AG04449 (cell line): ENCODE measurements around the gene CFAP99.

ENCODE experiments used
- CTCF ChIA-PET: fragments of 350-600 bp; formaldehyde crosslinking; extraction: SDS; loops from one replicate; lab custom pipeline; 2021; ENCODE audit warnings: antibody characterized with exemption; lab: Yijun Ruan, JAX
- POLR2A ChIA-PET: fragments of 400-600, 350-600 bp; formaldehyde crosslinking; extraction: SDS; loops from one replicate; lab custom pipeline; 2020; ENCODE audit warnings: antibody characterized with exemption, inconsistent platforms; lab: Yijun Ruan, JAX
- DNase-seq: peaks from one replicate; pipeline ENCODE4 v3.0.0-alpha.2; 2010; ENCODE audit warnings: low read depth, low spot score
- H3K4me3 ChIP-seq: 2 replicates; pipeline ENCODE4 v1.5.1; 2011; ENCODE audit warnings: low read depth, mild to moderate bottlenecking, control low read depth, low read length
- CTCF ChIP-seq: IDR thresholded peaks from one replicate; pipeline ENCODE4 v1.5.1; 2011; ENCODE audit warnings: mild to moderate bottlenecking, moderate library complexity, low read length, control low read depth, inconsistent platforms; ENCODE audit not compliant: insufficient read depth; ENCODE audit errors: missing control alignments

Gene CFAP99

GRCh38 chr4:2417226-2417764 lies 1.5 kb upstream of the CFAP99 start:
- peak overlapping the region; percentile 63 for H3K4me3 ChIP-seq
- ChIA-PET POLR2A (no interaction called here), CTCF (no interaction called here)
- no peak for DNase-seq
- no peak for TF ChIP-seq CTCF

- CTCF ChIA-PET, result interaction anchor here (1.2 kb wide), 1 partner anchor 18 kb away, joined by 3 read pairs; no protein-coding TSS in a partner anchor
- DNase-seq, result no peak
- POLR2A ChIA-PET, result no interaction called here
- peak within 1 kb of the TSS; percentile 63 for H3K4me3 ChIP-seq
- TF ChIP-seq CTCF, result no peak
Measured at GRCh38 chr4:2417765-2418649, 748 bp upstream of the CFAP99 start, which contains the start of gene ZFYVE28. Gene ZFYVE28 (minus strand): TSS chr4:2418645. CDS start chr4:2418323, 322 bp downstream.

DNA sequence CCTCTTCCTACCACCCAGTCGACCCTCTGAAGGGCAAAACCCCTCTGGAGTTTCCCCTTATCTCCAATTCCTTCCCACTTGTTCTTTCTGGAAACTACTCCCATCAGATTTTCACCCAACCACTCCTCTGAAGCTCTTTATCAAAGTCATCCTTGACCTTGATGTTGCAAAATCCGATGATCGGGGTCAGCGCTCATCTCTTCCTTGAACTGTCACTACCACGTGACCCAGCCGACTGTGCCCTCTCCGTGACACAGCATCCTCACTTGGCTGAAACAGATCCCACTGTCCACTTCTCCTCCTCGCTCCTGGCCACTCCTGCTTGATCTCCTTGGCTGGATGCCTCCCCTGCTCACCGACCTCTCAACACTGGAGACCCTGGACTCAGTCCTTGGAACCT lies 1.1 kb downstream of the CFAP99 start:
- CTCF ChIA-PET, result interaction anchor here (1.2 kb wide), 1 partner anchor 17 kb away, joined by 3 read pairs; no protein-coding TSS in a partner anchor
- DNase-seq, result no peak

GRCh38 chr4:2421928-2422327 lies 3.2 kb downstream of the CFAP99 start:
- no peak for TF ChIP-seq CTCF
- H3K4me3 ChIP-seq, result no peak overlapping the region
- CTCF ChIA-PET, result interaction anchor here (0.6 to 1.6 kb wide), 4 partner anchors 10 to 502 kb away, joined by 3 to 4 read pairs (median 3); no protein-coding TSS in a partner anchor
- DNase-seq, result no peak
- POLR2A ChIA-PET, result interaction anchor here (0.7 kb wide), 1 partner anchor 198 kb away, joined by 4 read pairs; no protein-coding TSS in a partner anchor

More for the DNA sequence above, 1.1 kb downstream of the CFAP99 start:
- H3K4me3 ChIP-seq, result no peak overlapping the region
- no peak for TF ChIP-seq CTCF
- POLR2A ChIA-PET, result no interaction called here

GRCh38 chr4:2423066-2423465 lies 4.3 kb downstream of the CFAP99 start:
- TF ChIP-seq CTCF, result no peak
- CTCF ChIA-PET, result no interaction called here
- no peak for DNase-seq

DNA sequence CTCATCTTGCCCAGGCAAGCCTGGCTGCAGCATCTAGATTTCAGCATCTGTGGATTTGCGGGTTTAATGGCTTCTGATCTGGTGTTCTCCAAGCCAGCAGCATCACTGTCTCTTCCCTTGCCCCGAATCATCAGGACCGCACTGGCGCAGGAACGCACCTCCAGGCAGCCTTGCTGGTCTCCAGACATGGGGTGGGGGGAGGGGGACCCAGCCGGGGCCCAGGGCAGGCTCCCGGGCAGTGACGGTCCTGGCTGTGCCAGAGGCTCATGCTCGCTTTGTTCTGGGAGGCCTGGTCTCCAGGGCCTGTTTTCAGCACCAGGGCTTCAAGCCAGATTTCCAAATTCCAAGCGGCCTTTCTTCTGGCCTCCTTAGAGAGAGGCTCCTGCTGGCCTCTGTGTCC lies 4.9 kb downstream of the CFAP99 start:
- TF ChIP-seq CTCF, result no peak
- ChIA-PET CTCF (no interaction called here), POLR2A (no interaction called here)
- no peak overlapping the region for H3K4me3 ChIP-seq
- no peak for DNase-seq

More at GRCh38 chr4:2423066-2423465, 4.3 kb downstream of the CFAP99 start:
- no peak overlapping the region for H3K4me3 ChIP-seq
- POLR2A ChIA-PET, result interaction anchor here (0.5 kb wide), 1 partner anchor 190 kb away, joined by 3 read pairs; no protein-coding TSS in a partner anchor
